Hepatocyte (in vitro differentiated cells): ENCODE data around the gene LRRC8D. TPM values are rescaled to one million over a fixed set of nuclear protein-coding genes. Genes with fewer than 3 reads are reported as not detected.

ENCODE experiments used
- DNase-seq: peaks from one replicate; pipeline ENCODE4 v3.0.0-alpha.2; 2016; ENCODE audit warnings: low spot score
- H2AFZ ChIP-seq: fragments of 200-600 bp; sonication (generic); 2 replicates; pipeline ENCODE4 v1.6.0; 2016; ENCODE audit warnings: antibody characterized with exemption, mild to moderate bottlenecking
- H3K27ac ChIP-seq: fragments of 200-600 bp; sonication (generic); 2 replicates; pipeline ENCODE4 v1.5.1; 2016; ENCODE audit warnings: mild to moderate bottlenecking
- H3K27me3 ChIP-seq: fragments of 200-600 bp; sonication (generic); 2 replicates; pipeline ENCODE4 v1.6.1; 2016
- H3K36me3 ChIP-seq: fragments of 200-600 bp; sonication (generic); replicated peaks from 2 replicates; pipeline ENCODE4 v1.5.1; 2016; ENCODE audit warnings: low read depth; ENCODE audit not compliant: insufficient read depth
- H3K4me1 ChIP-seq: fragments of 200-600 bp; sonication (generic); 2 replicates; pipeline ENCODE4 v1.5.1; 2016; ENCODE audit warnings: mild to moderate bottlenecking, moderate library complexity; ENCODE audit not compliant: insufficient read depth
- H3K4me2 ChIP-seq: fragments of 200-600 bp; sonication (generic); 2 replicates; pipeline ENCODE4 v1.6.0; 2016
- H3K4me3 ChIP-seq: fragments of 200-600 bp; sonication (generic); 2 replicates; pipeline ENCODE4 v1.5.1; 2016; ENCODE audit warnings: mild to moderate bottlenecking
- H3K79me2 ChIP-seq: fragments of 200-600 bp; sonication (generic); 2 replicates; pipeline ENCODE4 v1.6.0; 2017; ENCODE audit warnings: mild to moderate bottlenecking
- H3K9me2 ChIP-seq: fragments of 200-600 bp; sonication (generic); replicated peaks from 2 replicates; pipeline ENCODE4 v1.6.0; 2017; ENCODE audit warnings: mild to moderate bottlenecking; ENCODE audit not compliant: insufficient read depth
- H3K9me3 ChIP-seq: fragments of 200-600 bp; sonication (generic); 2 replicates; pipeline ENCODE4 v1.5.1; 2016; ENCODE audit warnings: low read depth, mild to moderate bottlenecking
- H4K20me1 ChIP-seq: fragments of 200-600 bp; sonication (generic); 2 replicates; pipeline ENCODE4 v1.6.0; 2016; ENCODE audit warnings: mild to moderate bottlenecking; ENCODE audit not compliant: insufficient read depth, poor library complexity, severe bottlenecking
- CTCF ChIP-seq: fragments of 200-600 bp; sonication (generic); IDR thresholded peaks from 2 replicates; pipeline ENCODE4 v1.5.1; 2016; ENCODE audit warnings: antibody characterized with exemption, mild to moderate bottlenecking; ENCODE audit not compliant: poor library complexity
- EZH2 ChIP-seq: fragments of 200-600 bp; sonication (generic); IDR thresholded peaks from 2 replicates; pipeline ENCODE4 v1.6.1; 2016; ENCODE audit warnings: antibody characterized with exemption, mild to moderate bottlenecking, borderline replicate concordance
- EZH2phosphoT487 ChIP-seq: fragments of 200-600 bp; sonication (generic); IDR thresholded peaks from one replicate; pipeline ENCODE4 v1.6.1; 2018; ENCODE audit warnings: antibody characterized with exemption, mild to moderate bottlenecking, low read depth, moderate library complexity; ENCODE audit not compliant: unreplicated experiment, severe bottlenecking
- WGBS: methylation state at CpG from one replicate; pipeline ENCODE4 v1.1.6; 2016; ENCODE audit warnings: low lambda C conversion rate; ENCODE audit errors: missing lambda C conversion rate; 5-methylcytosine and 5-hydroxymethylcytosine counted together
- polyA plus RNA-seq: library from polyadenylated mRNA; unstranded; fragments of >200 nt; fragmentation: Nextera tagmentation; extraction: Ambion mirVana; gene quantifications from 2 replicates; pipeline ENCODE4 v1.2.1, GENCODE V29; 2016
- total RNA-seq: library from RNA; depleted of rRNA; stranded (reverse); fragments of >200 nt; gene quantifications from 2 replicates; pipeline ENCODE4 v1.2.3, GENCODE V29; 2014

LRRC8D gene
- total and polyA plus RNA-seq, 2 experiments from 2014 or later, result 15.1 to 28.9 TPM

GRCh38 chr1:89898695-89899470 lies 78.1 kb downstream of the LRRC8D start:
- TF ChIP-seq EZH2 (no peak), EZH2phosphoT487 (no peak), CTCF (no peak)
- H3K9me3 ChIP-seq, result no peaks in the 10 kb centered on the region
- no peak overlapping the region for H3K4me2 ChIP-seq
- no peak overlapping the region for H3K27ac ChIP-seq
- no peaks in the 10 kb centered on the region for H3K27me3 ChIP-seq
- H3K36me3 ChIP-seq, result no peaks in the 10 kb centered on the region
- no peaks in the 10 kb centered on the region for H3K9me2 ChIP-seq
- peaks cover 19% of the 10 kb centered on the region for H3K79me2 ChIP-seq
- 93% methylated on average over 7 of the region's 7 CpGs for WGBS
- no peaks in the 10 kb centered on the region for H4K20me1 ChIP-seq
- no peak for DNase-seq
- peaks cover 25% of the 10 kb centered on the region for H3K4me1 ChIP-seq
- no peak overlapping the region for H2AFZ ChIP-seq
- H3K4me3 ChIP-seq, result no peak overlapping the region

- no peak overlapping the region for H3K4me3 ChIP-seq
- H3K27ac ChIP-seq, result peak overlapping the region; percentile 75
- no peaks in the 10 kb centered on the region for H3K9me3 ChIP-seq
- TF ChIP-seq EZH2, result no peak
- TF ChIP-seq EZH2phosphoT487, result no peak
- TF ChIP-seq CTCF, result no peak
- H3K4me1 ChIP-seq, result peaks cover 25% of the 10 kb centered on the region
- no peaks in the 10 kb centered on the region for H3K27me3 ChIP-seq
- no peaks in the 10 kb centered on the region for H3K9me2 ChIP-seq
- no peak overlapping the region for H3K4me2 ChIP-seq
- H3K36me3 ChIP-seq, result no peaks in the 10 kb centered on the region
- DNase-seq, result no peak
- H3K79me2 ChIP-seq, result peaks cover 12% of the 10 kb centered on the region
- 78% methylated on average over 2 of the region's 2 CpGs for WGBS
- no peak overlapping the region for H2AFZ ChIP-seq
- no peaks in the 10 kb centered on the region for H4K20me1 ChIP-seq
Observed at GRCh38 chr1:89900323-89900722, 79.5 kb downstream of the LRRC8D start.

GRCh38 chr1:89900791-89901708 lies 80.2 kb downstream of the LRRC8D start:
- H3K79me2 ChIP-seq, result peaks cover 12% of the 10 kb centered on the region
- H3K4me2 ChIP-seq, result peak overlapping the region; percentile 42
- no peaks in the 10 kb centered on the region for H4K20me1 ChIP-seq
- no peak overlapping the region for H2AFZ ChIP-seq
- WGBS, result 77% methylated on average over 6 of the region's 6 CpGs
- H3K4me3 ChIP-seq, result no peak overlapping the region
- H3K36me3 ChIP-seq, result no peaks in the 10 kb centered on the region
- TF ChIP-seq EZH2, result no peak
- no peaks in the 10 kb centered on the region for H3K27me3 ChIP-seq
- no peak for DNase-seq
- H3K27ac ChIP-seq, result peak overlapping the region; percentile 75
- no peaks in the 10 kb centered on the region for H3K9me3 ChIP-seq
- H3K9me2 ChIP-seq, result no peaks in the 10 kb centered on the region
- peaks cover 25% of the 10 kb centered on the region for H3K4me1 ChIP-seq
